Stimulated activated CD8-positive, alpha-beta memory T cell treated with anti-CD3 and anti-CD28 coated beads, Interleukin-4, amount 100 ng/mL, for 1 hour (primary cell): Measurements from ENCODE around the gene SLC49A4.
A peak's percentile ranks its signal among the peaks of the same experiment; 100 is the strongest.
"Not testable (repeated sequence)": the region's sequence is repeated elsewhere in the genome, so short reads cannot be mapped to it uniquely, and the experiment has no call there.

Experiments used
- DNase-seq, 2 donors: peaks; one replicate each; pipeline ENCODE4 v3.0.0-alpha.2; 2020; ENCODE audit warnings: low read depth in 2 of 2, low spot score in 1 of 2

Gene SLC49A4, protein sequence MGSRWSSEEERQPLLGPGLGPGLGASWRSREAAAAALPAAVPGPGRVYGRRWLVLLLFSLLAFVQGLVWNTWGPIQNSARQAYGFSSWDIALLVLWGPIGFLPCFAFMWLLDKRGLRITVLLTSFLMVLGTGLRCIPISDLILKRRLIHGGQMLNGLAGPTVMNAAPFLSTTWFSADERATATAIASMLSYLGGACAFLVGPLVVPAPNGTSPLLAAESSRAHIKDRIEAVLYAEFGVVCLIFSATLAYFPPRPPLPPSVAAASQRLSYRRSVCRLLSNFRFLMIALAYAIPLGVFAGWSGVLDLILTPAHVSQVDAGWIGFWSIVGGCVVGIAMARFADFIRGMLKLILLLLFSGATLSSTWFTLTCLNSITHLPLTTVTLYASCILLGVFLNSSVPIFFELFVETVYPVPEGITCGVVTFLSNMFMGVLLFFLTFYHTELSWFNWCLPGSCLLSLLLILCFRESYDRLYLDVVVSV

GRCh38 chr3:122794779-122795673, at the start of gene SLC49A4:
SLC49A4 (plus strand) TSS chr3:122795069; CDS start chr3:122795193, 124 bp downstream.
- DNase-seq: peak; percentile 28 to 38

DNA sequence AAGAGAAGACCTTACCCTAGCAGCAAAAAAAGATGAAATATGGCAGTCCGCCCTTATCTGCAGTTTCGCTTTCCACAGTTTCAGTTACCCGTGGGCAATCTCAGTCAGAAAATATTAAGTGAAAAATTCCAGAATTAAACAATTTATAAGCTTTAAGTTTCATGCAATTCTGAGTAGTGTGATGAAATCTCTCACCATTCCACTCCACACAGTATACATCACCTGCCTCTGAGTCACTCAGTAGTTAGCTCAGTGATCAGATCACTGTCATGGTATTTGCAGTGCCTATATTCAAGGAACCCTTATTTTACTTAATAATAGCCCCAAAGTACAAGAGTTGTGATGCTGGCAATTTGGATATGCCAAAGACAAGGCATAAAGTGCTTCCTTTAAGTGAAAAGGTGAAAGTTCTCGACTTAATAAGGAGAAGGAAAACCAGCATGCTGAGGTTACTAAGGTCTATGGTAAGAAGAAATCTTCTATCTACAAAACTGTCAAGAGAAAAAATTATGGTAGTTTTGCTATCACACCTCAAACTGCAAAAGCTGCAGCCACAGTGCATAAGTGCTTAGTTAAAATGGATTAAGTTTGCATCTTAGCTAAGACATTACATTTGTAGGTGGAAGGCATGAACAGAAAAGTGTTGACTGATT, 49.4 kb upstream of the SLC49A4 start:
- no peak for DNase-seq

- DNase-seq: not testable (repeated sequence)
Observed at GRCh38 chr3:122747295-122747694, 47.6 kb upstream of the SLC49A4 start.

- DNase-seq: no peak
Observed at GRCh38 chr3:122748347-122748746, 46.5 kb upstream of the SLC49A4 start.

DNA sequence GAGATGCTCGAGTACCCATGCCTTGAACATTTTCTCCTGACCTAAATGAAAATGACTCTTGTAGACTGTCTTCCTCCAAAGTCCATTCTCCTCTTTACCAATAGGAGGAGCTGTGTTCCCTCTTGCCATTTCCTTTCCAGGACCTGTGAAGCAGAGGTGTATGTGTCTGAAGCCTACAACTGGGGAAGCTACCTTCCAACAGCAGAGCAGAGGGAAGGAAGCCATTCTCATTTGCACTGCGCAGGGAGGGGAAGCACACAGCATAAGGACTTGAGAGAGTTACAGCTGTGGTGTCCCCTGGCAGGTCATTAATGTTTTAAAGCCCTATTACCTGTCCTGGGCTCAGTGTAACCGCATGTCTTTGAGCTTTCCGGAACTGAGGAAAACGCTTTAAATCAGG, 39.9 kb upstream of the SLC49A4 start:
- no peak for DNase-seq

DNA sequence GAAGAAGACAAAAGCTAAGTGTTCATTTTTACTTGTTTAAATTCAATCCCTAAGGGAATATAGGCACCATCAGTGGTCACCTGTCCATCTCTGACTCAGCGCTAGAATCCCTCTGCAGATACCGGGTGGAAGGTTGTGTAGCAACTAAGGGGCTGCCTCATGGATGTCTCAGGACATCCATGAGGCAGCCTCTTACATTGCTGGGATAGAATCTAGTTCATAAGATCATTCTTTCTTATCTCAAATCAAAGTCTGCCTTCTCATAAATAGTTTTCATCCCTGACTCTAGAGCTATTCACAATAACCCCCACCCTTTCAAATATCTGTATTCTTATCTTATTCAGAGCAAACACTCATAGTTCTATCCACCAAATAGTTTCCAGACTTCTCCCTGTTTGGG, 39.4 kb upstream of the SLC49A4 start:
- DNase-seq: no peak

DNA sequence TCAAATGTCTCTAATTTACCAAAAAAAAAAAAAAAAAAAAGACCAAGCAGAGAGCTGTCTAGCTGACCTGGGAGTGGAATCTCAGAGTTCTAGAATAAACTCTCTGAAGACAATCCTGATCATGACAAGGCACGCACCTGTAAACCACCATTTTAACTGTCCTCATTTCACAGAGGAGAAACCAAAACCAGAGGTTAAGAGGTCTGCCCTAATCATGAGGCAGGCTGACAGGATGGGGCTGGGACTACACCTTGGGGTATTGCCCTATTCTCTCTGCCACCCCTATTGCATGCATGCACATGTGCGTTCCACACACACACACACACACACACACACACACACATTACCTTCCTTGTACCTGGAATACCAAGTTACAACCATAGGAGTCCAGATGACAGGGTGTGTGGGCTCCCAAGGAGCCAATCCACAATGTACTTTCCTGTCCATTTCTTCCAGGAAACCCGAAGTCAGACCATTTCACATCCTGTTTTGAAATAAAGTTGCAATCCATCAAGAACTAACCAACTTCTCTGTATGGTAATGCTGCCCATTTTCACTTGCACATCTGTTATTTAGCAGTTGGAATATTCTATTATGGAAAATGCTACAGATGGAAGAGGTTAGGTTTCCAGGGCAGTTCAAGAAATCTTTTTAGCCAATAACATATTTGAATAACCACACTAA, 35.9 kb upstream of the SLC49A4 start:
- DNase-seq: no peak

DNA sequence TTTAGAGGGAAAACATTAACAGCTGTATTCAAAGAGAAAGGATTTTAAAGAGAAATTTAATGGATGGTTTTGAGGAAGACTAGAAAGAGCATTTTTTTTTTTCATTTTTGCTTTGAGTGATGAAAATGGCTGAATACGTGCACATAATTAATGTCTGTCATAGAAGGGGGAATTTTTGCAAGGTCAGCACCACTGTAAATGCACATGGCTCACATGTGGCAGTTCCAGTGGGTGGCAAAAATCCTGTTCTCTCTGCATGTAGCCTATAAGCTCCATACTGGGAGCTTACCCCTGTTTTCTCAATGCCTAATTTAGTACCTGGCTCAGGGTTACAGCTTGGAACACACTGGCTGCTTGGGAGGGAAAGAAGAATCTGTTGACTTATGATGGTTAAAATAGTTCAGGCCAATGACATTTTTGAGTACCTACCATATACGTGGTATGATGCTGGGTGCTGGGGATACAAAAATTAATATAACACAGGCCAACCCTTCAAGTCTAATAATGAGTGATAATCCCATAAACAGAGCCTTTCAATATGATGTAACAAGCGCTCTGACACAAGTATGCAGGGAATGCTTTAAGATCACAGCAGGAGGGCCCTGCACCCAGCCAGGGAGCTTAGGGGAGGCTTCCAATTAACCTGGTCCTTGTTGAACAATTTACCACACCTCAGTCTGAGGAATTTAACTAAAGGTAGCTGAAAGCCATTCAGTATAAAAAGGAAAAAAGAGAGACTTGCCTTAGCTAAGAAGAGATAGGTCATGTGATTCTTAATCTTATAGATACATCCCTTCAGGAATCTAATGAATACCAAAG, 34.2 kb upstream of the SLC49A4 start:
- no peak for DNase-seq

DNA sequence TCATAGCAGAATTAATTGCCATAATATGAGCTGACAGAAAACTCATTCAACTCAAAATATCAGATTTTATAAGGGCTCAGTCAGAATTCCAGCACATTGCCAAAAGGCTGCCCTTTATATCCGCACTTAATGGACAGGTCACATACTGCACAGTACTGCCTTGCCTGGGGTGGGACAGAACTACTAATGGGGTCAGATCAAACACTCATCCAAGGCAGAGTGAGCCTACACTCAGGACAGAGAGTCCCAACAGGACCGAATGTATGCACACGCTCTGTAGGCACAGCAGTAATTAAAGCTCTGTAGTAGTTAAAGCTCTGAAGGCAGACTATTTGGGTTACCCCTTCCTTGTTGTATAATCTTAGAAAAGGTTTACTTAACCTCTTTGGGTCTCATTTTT, 28.4 kb upstream of the SLC49A4 start:
- no peak for DNase-seq

- DNase-seq: no peak
Observed at GRCh38 chr3:122767540-122768372, 27.1 kb upstream of the SLC49A4 start.

GRCh38 chr3:122770521-122771202, 24.2 kb upstream of the SLC49A4 start:
- DNase-seq: no peak

DNA sequence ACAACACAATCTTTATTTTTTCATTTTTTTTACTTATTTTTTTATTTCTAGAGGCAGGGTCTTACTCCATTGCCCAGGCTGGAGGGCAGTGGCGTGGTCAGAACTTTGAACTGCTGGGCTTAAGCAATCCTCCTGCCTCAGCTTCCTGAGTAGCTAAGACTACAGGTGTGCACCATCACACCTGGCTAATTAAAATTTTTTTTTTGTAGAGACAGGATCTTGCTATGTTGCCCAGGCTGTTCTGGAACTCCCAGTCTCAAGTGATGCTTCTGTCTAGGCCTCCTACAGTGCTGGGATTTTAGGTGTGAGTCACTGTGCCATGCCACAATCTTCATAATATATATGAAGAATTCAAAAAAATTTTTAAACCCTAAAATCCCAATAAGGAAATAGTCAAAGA, 22.0 kb upstream of the SLC49A4 start:
- DNase-seq: no peak

DNA sequence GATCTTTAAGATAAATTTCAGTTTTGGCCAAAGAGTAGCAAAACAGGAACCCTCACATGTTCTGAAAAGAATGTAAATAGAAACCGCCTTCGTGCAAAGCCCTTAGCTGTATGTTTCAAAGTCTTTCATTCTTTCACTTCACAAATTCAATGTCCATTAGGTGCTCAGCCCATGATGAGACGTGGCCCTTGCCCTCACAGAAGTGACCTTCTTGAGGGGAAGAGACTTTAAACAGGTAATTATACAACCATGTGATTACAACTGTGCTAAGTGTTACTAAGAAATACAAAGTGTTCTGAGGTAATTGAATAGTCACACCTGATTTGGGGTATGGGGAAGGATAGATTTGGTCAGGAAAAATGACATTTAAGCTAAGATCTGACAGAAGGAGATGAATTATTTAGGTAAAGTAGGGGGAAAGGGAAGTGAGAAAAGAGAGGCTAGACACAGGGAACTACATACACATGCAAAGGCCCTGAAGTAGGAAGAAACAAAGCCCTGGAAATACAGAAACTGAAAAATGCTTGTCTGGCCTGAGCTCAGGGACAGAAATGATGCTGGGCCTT, 20.8 kb upstream of the SLC49A4 start:
- DNase-seq: no peak

GRCh38 chr3:122774564-122774963, 20.3 kb upstream of the SLC49A4 start:
- no peak for DNase-seq

DNA sequence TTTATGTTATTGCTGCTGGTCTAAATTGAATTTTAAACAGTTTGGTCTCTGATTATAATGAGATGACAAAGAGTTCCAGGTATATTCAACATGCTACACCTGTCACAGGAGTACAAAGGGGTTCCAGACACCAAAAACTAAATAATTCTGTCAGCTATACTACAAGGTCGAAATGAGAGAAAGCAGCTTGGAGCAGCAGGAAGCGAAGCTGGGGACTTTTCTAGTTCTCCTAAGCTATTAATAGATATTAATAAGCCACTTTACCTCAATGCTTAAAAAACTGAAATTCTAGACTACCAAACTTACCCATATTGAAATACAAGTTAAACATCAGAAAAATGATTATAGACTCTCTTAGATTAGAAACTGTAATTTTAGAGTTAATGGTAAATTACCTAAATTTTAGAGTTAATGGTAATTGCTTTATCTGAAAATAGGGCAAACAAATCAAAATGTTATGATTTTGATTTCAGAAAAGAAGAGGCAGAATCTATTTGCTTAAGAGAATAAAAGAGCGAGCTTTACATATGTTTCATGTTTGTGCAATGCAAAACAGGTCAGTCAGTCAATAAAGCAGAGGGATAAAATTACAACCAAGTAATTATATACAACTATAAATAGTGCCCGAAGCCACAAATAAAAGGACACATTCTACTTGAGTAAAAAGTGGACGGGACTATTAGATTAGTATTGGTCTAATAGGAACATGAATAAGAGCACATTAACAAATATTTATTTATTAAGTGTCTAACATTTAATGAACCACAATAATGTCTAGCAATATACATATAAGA, 18.0 kb upstream of the SLC49A4 start:
- DNase-seq: no peak

DNA sequence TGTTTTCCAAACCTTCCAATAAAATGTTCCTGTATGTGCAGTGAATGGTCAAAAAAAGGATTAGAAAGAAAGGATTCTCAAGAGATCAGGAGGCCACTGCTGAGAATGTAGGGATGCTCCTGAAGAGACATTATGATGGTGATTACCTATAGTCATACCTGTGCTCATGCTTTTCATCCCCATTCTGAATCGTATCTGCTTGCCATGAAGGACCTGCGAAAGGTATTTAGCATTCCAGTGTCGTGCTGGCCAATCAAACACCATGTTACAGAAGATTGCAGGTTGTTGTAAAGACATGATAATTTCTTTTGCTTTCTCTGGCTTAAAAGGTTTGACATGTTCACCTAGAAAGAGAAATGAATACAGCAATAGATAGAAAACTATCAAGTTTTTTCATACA, 17.3 kb upstream of the SLC49A4 start:
- no peak for DNase-seq

DNA sequence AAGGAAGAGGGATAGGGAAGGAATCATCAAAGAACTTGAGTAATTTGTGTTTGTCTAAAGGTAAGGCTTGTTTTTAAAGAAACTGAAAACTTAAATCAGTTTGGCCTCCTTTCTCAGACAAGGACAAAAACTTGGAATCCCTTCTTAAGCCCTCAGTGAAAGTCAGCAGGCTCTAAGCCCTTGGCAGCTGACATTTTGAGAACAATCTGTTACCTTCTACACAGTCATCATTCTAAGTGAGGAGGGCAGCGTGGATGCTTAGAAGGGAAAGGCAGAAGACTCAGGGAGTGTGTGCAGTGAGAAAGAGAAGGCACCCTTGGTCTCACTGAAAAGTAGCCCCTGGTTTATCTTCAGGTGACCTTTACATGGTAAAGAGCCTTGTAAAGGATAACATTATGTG, 12.1 kb upstream of the SLC49A4 start:
- no peak for DNase-seq

GRCh38 chr3:122784436-122784835, 10.4 kb upstream of the SLC49A4 start:
- no peak for DNase-seq
